Inflammatory macrophage treated with lipopolysaccharide for 4 hours (primary cell): ENCODE results near the gene CUL9.

Source experiments
- DNase-seq: peaks from one replicate; pipeline ENCODE4 v3.0.0-alpha.2; 2020

CUL9 gene

DNA sequence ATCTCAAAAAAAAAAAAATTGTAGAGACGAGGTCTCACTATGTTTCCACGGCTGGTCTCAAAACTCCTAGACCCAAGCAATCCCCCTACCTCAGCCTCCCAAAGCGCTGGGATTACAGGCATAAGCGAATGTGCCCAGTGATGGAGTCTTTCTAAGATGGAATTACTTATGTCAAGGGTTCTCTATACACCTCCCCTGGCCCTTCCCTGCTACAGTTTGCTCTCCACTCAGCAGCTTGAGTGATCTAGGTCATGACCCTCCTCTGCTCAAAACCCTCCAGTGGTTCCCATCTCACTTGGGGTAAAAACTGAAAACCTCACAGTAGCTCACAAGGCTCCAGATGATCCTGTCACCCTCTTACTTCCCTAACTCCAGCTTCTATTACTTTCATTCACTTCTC, 49.1 kb downstream of the CUL9 start:
- no peak for DNase-seq

DNA sequence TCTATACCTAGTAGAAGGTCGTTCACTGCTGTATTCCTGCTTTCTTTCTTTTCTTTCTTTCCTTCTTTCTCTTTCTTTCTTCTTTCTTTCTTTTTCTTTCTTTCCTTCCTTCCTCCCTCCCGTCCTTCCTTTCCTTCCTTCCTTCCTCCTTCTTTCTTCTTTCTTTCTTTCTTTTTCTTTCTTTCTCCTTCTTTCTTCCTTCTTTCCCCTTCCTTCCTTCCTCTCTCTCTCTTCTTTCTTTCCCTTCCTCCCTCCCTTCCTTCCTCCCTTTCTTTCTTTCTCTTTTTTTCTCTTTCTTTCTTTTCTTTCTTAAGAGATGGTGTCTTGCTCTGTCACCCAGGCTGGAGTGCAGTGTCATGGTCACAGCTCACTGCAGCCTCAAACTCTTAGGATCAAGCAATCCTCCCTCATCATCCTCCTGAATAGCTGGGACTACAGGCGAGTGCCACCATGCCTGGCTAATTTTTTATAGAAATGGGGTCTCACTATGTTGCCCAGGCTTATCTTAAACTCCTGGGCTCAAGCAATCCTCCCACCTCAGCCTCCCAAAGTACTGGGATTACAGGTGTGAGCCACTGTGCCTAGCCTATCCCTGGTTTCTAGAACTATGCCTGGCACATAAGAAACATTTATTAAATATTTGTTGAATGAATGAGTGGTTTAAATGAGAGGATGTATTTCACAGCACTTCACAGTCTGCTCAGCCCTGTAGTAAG, 49.9 kb downstream of the CUL9 start:
- DNase-seq: no peak

GRCh38 chr6:43235841-43236240, 53.8 kb downstream of the CUL9 start:
- DNase-seq: no peak

- DNase-seq: no peak
These were observed 57.1 kb downstream of the CUL9 start for GRCh38 chr6:43239054-43239453.

DNA sequence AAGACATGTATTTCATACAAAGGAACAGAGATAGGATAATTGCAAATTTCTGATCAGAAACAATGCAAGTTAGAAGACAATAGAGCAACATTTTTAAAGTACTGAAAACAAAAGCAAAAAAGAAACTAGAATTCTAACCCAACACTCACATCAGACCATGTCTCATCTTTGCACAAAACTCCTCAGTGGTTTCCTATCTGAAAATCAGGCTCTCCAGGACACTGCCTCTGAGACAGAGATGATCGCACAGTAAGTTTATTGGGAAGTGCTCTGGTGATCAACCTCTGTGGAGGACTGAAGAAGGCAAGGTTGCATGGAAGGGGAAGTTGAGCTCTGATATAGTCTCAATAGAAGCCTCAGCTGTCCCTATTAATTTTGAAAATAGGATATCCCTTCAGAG, 59.0 kb downstream of the CUL9 start:
- peak; percentile 49 for DNase-seq

DNA sequence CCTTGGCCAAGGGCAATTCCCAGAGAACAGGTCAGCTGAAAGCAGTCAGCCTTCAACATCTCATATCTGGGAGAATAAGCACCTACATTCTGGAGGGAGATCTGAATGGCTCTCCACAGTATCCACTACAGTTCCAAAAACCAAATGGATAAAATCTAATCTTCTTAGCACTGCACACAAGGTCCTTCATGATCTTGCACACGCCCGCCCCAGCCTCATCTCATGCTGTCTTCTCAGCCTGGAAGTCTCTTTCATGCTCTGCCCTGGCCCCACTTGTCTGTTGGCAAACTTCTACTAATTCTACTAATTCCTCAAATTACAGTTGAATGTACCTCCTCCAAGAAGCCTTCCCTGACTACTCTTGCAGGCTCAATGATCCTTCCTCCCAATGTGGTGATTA, 59.5 kb downstream of the CUL9 start:
- DNase-seq: no peak

DNA sequence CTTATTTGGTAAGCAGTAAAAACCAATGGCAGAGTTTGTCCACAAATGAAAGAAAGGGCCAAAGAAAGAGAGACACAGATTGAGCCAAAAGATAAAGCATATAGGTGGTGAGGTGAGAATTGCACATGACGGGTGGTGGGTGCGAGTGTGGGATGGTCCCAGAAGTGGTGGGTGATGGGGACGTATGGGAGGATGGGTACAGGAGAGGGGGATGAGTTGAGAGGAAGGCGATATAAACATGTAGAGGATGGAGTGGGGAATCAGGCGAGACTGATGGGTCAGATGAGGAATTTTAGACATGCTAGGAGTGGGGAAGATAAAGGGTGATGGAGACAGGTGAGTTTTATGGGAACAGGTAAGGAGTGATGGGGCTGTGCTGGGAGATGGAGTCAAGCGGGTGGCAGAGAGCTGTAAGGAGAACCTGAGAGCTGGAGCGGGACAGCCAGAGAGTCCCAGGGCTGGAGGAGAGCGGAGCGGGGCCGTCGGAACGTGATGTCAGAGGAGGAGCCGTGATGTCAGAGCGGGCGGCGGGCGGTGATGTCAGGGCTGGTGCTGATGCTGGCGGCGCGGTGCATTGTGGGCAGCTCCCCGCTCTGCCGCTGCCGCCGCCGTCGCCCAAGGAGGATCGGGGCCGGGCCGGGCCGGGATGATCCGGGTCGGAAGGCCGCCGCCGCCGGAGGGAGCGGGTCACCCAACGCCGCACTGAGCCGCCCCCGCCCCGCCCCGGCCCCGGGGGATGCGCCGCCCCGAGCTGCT, 61.1 kb downstream of the CUL9 start, which contains the start of gene TTBK1:
Gene TTBK1, plus strand, starts transcription at position 574 of the 756 bp plus-strand sequence. CDS start 3,180 bp downstream, outside the sequence.
- DNase-seq: no peak

DNA sequence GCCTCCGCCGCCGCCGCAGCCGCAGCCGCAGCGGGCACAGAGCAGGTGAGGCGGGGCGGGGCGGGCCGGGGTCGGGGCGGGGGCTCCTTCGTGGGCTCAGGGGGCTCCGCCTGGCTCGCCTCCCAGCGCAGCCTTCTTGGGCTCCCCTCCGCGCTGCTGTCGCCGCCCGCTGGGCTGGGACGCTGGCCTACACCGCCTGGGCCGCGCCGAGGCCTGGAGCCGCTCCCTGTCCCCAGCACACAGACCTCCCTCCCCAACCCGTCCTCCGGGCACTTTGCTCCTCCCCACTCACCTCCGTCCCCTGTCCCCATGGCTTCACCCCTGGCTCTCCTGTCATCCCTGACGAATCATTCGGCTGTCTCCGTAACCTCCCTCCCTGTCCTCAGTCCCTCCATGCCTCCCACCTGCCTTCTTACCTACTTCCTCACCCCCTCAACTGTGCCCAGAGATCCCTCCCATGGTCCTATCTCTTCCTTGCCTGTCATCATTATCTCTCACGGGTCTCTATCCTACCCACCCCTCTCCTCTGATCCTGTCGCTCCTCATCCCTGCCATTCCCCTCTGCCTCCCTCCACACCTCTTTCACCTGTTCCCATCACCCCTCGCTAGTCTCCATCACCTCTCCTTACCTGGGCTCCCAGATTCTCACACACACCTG, 61.8 kb downstream of the CUL9 start:
- DNase-seq: no peak

DNA sequence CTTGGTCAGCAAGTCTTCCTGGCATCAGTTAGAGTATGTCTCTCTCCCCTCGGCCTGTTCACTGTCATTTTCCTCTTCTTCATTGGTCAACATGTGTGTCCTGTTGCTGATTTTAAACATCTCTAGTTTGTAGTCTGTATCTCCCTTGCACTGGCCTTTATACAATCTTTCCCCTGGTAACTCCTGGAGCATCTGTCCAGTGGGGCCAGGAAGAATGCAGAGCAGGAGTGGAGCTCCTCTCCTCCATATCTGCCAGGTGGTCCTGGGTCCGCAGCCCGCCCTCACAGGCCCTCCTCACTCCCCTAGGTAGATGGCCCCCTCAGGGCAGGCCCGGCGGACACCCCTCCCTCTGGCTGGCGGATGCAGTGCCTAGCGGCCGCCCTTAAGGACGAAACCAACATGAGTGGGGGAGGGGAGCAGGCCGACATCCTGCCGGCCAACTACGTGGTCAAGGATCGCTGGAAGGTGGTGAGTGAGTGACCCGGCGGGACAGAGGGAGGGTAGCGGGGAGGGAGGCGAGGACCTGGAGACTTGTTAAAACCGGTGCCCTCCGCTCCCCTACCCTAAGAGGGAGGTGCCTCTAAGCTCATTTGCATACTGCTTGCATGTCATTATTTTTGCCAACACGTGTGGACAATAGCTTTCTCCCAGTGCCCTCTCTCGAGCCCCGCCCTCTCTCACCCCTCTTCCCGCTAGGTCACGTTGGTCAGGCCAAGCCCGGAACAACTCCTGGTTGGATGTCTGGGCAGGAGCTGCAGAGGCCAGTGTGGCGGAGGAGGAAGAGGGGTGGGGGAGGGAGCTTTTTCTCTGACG, 64.5 kb downstream of the CUL9 start:
- peak; percentile 22 for DNase-seq

DNA sequence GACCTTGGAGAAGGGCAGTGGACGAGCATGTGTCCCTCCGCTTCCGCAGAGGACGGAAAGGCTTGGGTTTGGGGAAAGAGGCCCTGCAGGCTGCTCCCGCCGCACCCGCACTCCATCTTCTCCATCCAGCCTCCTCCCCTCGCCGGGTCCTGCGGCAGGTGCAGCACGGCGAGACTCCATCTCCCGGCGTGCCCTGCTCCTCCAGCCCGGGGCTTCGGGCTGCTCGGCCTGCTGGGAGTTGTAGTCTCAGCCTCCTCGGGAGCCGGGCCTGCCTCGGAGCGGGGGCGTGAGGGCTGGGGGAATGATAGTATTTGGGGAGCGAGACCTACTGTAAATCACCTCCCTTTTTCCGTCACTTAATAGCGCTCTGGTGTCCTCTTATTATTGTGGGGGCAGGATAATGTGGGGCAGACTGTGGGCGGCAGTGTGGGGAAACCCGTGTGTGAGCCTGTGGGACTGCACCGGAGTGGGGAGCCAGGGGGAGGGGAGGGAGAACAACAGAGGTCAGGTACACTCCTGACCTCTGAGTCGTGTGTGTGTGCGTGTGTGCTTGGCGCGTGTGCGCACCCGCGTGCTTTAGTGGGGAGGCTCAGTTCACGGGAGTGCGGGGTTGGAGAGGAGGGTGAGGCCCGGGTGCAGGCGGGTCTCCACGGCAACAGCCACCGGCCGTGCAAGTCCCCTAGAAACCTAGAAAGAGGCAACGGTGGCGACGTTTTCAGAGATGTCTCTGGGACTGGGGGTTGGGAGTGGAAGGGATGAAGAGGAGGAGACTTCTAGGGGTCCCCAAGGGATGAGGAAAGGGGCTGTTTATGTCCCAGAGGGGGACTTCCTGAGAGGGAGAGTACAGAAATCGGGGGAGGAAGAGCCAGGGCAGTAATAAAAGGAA, 65.4 kb downstream of the CUL9 start:
- peak; percentile 48 for DNase-seq

DNA sequence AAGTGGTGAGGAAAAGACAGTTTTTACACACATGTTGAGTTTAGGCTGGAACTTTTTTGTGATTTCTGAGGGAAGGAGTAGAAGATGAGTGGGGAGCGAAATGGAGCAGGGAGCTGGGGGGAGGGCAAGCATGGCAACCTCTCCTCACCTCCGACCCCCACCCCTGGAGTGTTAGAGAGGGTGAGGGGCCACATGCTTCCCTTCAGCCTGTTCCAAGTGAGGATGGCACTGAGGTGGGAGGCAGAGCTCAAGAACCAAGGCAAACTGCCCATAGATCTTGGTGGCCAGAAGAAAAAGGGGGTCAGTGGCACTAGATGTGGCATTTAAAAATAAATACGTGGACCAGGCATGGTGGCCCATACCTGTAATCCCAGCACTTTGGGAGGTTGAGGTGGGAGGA, 66.1 kb downstream of the CUL9 start:
- no peak for DNase-seq

DNA sequence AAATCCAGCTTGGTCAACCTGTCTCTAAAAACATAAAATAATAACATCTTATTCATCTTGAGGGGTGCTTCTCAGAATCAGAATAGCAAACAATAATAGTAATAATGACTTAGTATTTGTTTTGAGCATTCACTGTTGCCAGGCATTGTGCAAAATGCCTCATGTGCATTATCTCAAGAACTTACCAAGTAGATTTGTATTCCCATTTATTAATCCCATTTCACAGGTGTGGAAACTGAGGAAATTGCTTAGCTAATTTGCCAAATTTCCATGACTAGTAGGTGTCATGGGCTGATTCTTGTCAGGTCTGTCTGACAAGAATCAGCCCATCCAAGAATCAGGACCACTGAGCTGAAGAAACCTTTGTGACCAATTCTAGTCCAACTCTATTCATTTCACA, 66.8 kb downstream of the CUL9 start:
- DNase-seq: no peak

GRCh38 chr6:43250992-43251373, 69.0 kb downstream of the CUL9 start:
- DNase-seq: no peak

DNA sequence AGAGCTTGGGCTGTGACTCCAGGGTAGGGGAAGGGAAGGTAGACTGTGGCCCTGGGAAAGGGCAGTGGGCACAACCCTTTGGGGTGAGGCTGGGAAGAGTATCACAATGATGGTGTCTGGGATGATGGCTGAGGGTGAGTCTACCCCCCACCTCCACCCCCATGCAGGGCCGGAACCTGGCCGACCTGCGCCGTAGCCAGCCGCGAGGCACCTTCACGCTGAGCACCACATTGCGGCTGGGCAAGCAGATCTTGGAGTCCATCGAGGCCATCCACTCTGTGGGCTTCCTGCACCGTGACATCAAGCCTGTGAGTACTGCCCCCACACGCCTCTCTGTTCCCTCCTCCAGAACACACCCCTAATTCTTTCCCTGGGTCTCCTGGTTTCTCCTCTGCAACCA, 71.4 kb downstream of the CUL9 start:
- no peak for DNase-seq

DNA sequence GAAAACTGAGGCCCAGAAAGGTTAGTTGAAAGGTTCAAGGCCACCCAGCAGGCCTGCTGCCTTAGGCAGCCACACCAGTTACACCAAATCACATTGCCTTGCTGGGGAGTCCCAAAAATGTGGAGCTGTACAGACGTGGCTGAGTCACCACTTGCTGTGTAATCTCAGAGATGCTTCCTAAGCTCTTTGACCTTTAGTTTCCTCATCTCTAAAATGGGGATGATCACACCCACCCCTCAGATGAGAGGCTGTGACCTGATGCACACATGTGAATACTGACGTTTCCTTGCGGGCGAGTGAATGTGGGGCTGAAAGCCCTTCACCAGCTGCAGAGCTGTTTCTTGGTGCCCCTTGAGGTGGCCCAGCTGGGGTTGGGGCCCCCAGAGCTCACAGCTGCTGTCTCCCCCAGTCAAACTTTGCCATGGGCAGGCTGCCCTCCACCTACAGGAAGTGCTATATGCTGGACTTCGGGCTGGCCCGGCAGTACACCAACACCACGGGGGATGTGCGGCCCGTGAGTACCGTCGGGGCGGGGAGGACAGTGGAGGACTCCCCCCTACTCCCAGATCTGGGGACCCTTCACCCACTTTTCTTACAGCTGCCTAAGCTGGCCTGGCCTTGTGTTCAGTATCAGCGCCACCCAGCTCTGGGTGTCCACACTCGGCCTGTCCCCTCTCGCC, 72.3 kb downstream of the CUL9 start:
- peak; percentile 85 for DNase-seq

GRCh38 chr6:43254846-43255245, 72.8 kb downstream of the CUL9 start:
- DNase-seq: no peak

- no peak for DNase-seq
These were observed 73.5 kb downstream of the CUL9 start for GRCh38 chr6:43255408-43256054.

- DNase-seq: no peak
These were observed 74.8 kb downstream of the CUL9 start for GRCh38 chr6:43256670-43257366.

GRCh38 chr6:43257367-43258145, 75.6 kb downstream of the CUL9 start:
- DNase-seq: peak; percentile 21
